Measurements from ENCODE around the gene VEPH1. TPM values are rescaled to one million over a fixed set of nuclear protein-coding genes. Genes with fewer than 3 reads are reported as not detected.

The VEPH1 gene
- total RNA-seq, 1 experiment from 2014 or later, result 7.7 TPM

DNA sequence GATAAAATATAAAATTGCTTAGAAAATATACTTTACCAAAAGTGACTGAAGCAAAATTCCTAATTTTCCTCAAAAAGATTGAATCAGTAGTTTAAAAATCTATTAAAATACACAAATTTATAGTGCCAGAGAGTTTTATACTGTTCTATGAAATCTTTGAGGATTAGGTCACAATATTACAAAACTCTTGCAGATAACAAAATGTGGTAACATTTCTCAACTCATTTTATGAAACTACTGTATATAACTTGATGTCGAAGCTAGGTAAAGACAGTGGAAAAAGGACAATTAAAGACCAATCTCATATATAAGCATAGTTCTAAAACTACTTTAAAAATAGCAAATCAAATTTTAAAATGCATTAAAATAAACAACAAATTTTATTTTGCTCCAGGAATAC lies 15.9 kb downstream of the VEPH1 start:
- H2BK15ac ChIP-seq (ENCODE audit: low read depth, low read length), result no peak overlapping the region
- H3K9ac ChIP-seq (ENCODE audit: extremely low read depth, insufficient read length, low read length), result no peak overlapping the region
- H2AK5ac ChIP-seq (ENCODE audit: insufficient read length, low read length), result no peak overlapping the region
- no peak overlapping the region for H3K14ac ChIP-seq (ENCODE audit: insufficient read depth, low read length)
- H2BK5ac ChIP-seq (ENCODE audit: insufficient read length, low read length), result no peak overlapping the region
- H3K4me1 Mint-ChIP-seq, result peaks cover 5 to 7% of the 10 kb centered on the region in 2 experiments
- H3K27ac Mint-ChIP-seq, result no peak overlapping the region
- no peak overlapping the region for H3K27ac ChIP-seq (ENCODE audit: insufficient read length, low read depth, low read length)
- H3K23ac ChIP-seq (ENCODE audit: insufficient read length, low read depth, low read length), result no peak overlapping the region
- no peaks in the 10 kb centered on the region for H3K23me2 ChIP-seq (ENCODE audit: insufficient read length, low read depth, low read length, poor library complexity, severe bottlenecking)
- no peak overlapping the region for H3T11ph ChIP-seq (ENCODE audit: low read length)
- H2BK20ac ChIP-seq (ENCODE audit: low read depth, low read length, poor library complexity, severe bottlenecking), result no peak overlapping the region
- H4K20me1 ChIP-seq (ENCODE audit: control insufficient read depth, insufficient read depth, insufficient read length), result no peaks in the 10 kb centered on the region
- WGBS (ENCODE audit: extremely low coverage, insufficient read length, low lambda C conversion rate), result no CpG with 5 or more reads among the region's 1 CpG
- H3K4me1 ChIP-seq (ENCODE audit: insufficient read depth, low read length), result no peaks in the 10 kb centered on the region
- H4K5ac ChIP-seq (ENCODE audit: insufficient read length, low read depth, low read length), result no peak overlapping the region
- no peak for DNase-seq
- H4K91ac ChIP-seq (ENCODE audit: insufficient read length, low read depth, low read length), result no peak overlapping the region
- no peak overlapping the region for H2AFZ ChIP-seq (ENCODE audit: low read length)
- H3K4ac ChIP-seq (ENCODE audit: low read depth, low read length), result no peak overlapping the region
- no peak overlapping the region for H2BK120ac ChIP-seq (ENCODE audit: low read depth, low read length, poor library complexity, severe bottlenecking)
- H3K9me3 ChIP-seq (ENCODE audit: control insufficient read depth, low read depth, low read length), result no peaks in the 10 kb centered on the region
- no peak overlapping the region for H2BK12ac ChIP-seq (ENCODE audit: insufficient read length, low read depth, low read length)
- no peaks in the 10 kb centered on the region for H3K79me2 ChIP-seq (ENCODE audit: insufficient read depth, low read length)
- peaks cover 0 to 3% (median 0%) of the 10 kb centered on the region in 3 experiments; a peak in 2 of 7 replicates for H3K36me3 Mint-ChIP-seq (ENCODE audit: insufficient read depth in 1 of 3, low read depth in 3 of 3)
- no peaks in the 10 kb centered on the region for H3K27me3 Mint-ChIP-seq (ENCODE audit: low read depth)
- H3K56ac ChIP-seq (ENCODE audit: insufficient read length, low read depth, low read length), result no peak overlapping the region
- H3K9me3 Mint-ChIP-seq, result peaks cover 3 to 4% of the 10 kb centered on the region in 2 experiments; a peak in 4 of 5 replicates
- no peak overlapping the region for H4K8ac ChIP-seq (replicated peaks; ENCODE audit: insufficient read length, low read depth, low read length)
- no peaks in the 10 kb centered on the region for H3K79me1 ChIP-seq (ENCODE audit: insufficient read depth, low read depth, low read length, poor library complexity, severe bottlenecking)
- no peak overlapping the region for H3K4me2 ChIP-seq (ENCODE audit: insufficient read depth, insufficient read length, low read length)
- no peak overlapping the region for H3K4me3 Mint-ChIP-seq
- H3K18ac ChIP-seq (ENCODE audit: insufficient read length, low read depth, low read length), result no peak overlapping the region
- TF ChIP-seq, protein P1, sequence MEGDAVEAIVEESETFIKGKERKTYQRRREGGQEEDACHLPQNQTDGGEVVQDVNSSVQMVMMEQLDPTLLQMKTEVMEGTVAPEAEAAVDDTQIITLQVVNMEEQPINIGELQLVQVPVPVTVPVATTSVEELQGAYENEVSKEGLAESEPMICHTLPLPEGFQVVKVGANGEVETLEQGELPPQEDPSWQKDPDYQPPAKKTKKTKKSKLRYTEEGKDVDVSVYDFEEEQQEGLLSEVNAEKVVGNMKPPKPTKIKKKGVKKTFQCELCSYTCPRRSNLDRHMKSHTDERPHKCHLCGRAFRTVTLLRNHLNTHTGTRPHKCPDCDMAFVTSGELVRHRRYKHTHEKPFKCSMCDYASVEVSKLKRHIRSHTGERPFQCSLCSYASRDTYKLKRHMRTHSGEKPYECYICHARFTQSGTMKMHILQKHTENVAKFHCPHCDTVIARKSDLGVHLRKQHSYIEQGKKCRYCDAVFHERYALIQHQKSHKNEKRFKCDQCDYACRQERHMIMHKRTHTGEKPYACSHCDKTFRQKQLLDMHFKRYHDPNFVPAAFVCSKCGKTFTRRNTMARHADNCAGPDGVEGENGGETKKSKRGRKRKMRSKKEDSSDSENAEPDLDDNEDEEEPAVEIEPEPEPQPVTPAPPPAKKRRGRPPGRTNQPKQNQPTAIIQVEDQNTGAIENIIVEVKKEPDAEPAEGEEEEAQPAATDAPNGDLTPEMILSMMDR (conservative IDR thresholded peaks at IDR 0.05), result no peak
- H3K27me3 ChIP-seq (ENCODE audit: insufficient read depth, low read length), result no peaks in the 10 kb centered on the region
